ENCODE data around the gene PRKRIP1.
"Not testable (repeated sequence)": the region's sequence is repeated elsewhere in the genome, so short reads cannot be mapped to it uniquely, and the experiment has no call there.

GRCh38 chr7:102474736-102475435, 78.7 kb downstream of the PRKRIP1 start:
- TF ChIP-seq EZH2 (IDR thresholded peaks at IDR 0.05; ENCODE audit: borderline replicate concordance, low read depth, low read length, poor library complexity, severe bottlenecking); CTCF (conservative IDR thresholded peaks at IDR 0.05; ENCODE audit: low read depth, low read length): not testable (repeated sequence)

Data from A673 (cell line).